ENCODE measurements around the gene PRSS21.

The PRSS21 gene

GRCh38 chr16:2799205-2799858, 17.7 kb upstream of the PRSS21 start:
- in situ Hi-C loops (cut with HindIII; ENCODE audit: low pct_unique_long_range_greater_than_20kb, low sequenced_read_pairs) = no loop called here
- peak in 1 of 2 experiments; percentile 42 for DNase-seq (ENCODE audit: low read depth in 1 of 2, low spot score in 1 of 2)
- TF ChIP-seq JUND (IDR thresholded peaks at IDR 0.05; ENCODE audit: low read depth) = no peak

- peak; percentile 73 to 94 for DNase-seq (ENCODE audit: low read depth in 1 of 2, low spot score in 1 of 2)
- peak; percentile 33; the same call in 1 of the 2 replicates for TF ChIP-seq JUND (IDR thresholded peaks at IDR 0.05; ENCODE audit: low read depth)
- in situ Hi-C loops (cut with HindIII; ENCODE audit: low pct_unique_long_range_greater_than_20kb, low sequenced_read_pairs) = no loop called here
Observed at GRCh38 chr16:2799859-2800226, 17.2 kb upstream of the PRSS21 start.

GRCh38 chr16:2803545-2804195, 13.4 kb upstream of the PRSS21 start:
- no peak for TF ChIP-seq JUND (IDR thresholded peaks at IDR 0.05; ENCODE audit: low read depth)
- in situ Hi-C loops (cut with HindIII; ENCODE audit: low pct_unique_long_range_greater_than_20kb, low sequenced_read_pairs) = no loop called here
- DNase-seq (ENCODE audit: low read depth in 1 of 2, low spot score in 1 of 2) = no peak

GRCh38 chr16:2804728-2805127, 12.3 kb upstream of the PRSS21 start:
- no peak for TF ChIP-seq JUND (IDR thresholded peaks at IDR 0.05; ENCODE audit: low read depth)
- no peak for DNase-seq (ENCODE audit: low read depth in 1 of 2, low spot score in 1 of 2)
- in situ Hi-C loops (cut with HindIII; ENCODE audit: low pct_unique_long_range_greater_than_20kb, low sequenced_read_pairs) = no loop called here

- in situ Hi-C loops (cut with HindIII; ENCODE audit: low pct_unique_long_range_greater_than_20kb, low sequenced_read_pairs) = no loop called here
- no peak for DNase-seq (ENCODE audit: low read depth in 1 of 2, low spot score in 1 of 2)
- TF ChIP-seq JUND (IDR thresholded peaks at IDR 0.05; ENCODE audit: low read depth) = no peak
Observed at GRCh38 chr16:2806286-2806685, 10.8 kb upstream of the PRSS21 start.

- DNase-seq (ENCODE audit: low read depth in 1 of 2, low spot score in 1 of 2) = no peak
- no peak for TF ChIP-seq JUND (IDR thresholded peaks at IDR 0.05; ENCODE audit: low read depth)
- in situ Hi-C loops (cut with HindIII; ENCODE audit: low pct_unique_long_range_greater_than_20kb, low sequenced_read_pairs) = no loop called here
Observed at GRCh38 chr16:2808181-2808580, 8.9 kb upstream of the PRSS21 start.

GRCh38 chr16:2809149-2809760, 7.8 kb upstream of the PRSS21 start:
- no peak for TF ChIP-seq JUND (IDR thresholded peaks at IDR 0.05; ENCODE audit: low read depth)
- DNase-seq (ENCODE audit: low read depth in 1 of 2, low spot score in 1 of 2) = no peak
- in situ Hi-C loops (cut with HindIII; ENCODE audit: low pct_unique_long_range_greater_than_20kb, low sequenced_read_pairs) = no loop called here

GRCh38 chr16:2810651-2811050, 6.4 kb upstream of the PRSS21 start:
- in situ Hi-C loops (cut with HindIII; ENCODE audit: low pct_unique_long_range_greater_than_20kb, low sequenced_read_pairs) = no loop called here
- no peak for TF ChIP-seq JUND (IDR thresholded peaks at IDR 0.05; ENCODE audit: low read depth)
- DNase-seq (ENCODE audit: low read depth in 1 of 2, low spot score in 1 of 2) = no peak

GRCh38 chr16:2811703-2812471, 5.2 kb upstream of the PRSS21 start:
- DNase-seq (ENCODE audit: low read depth in 1 of 2, low spot score in 1 of 2) = no peak
- TF ChIP-seq JUND (IDR thresholded peaks at IDR 0.05; ENCODE audit: low read depth) = no peak
- in situ Hi-C loops (cut with HindIII; ENCODE audit: low pct_unique_long_range_greater_than_20kb, low sequenced_read_pairs) = no loop called here

GRCh38 chr16:2813771-2814221, 3.2 kb upstream of the PRSS21 start:
- no peak for DNase-seq (ENCODE audit: low read depth in 1 of 2, low spot score in 1 of 2)
- TF ChIP-seq JUND (IDR thresholded peaks at IDR 0.05; ENCODE audit: low read depth) = no peak
- in situ Hi-C loops (cut with HindIII; ENCODE audit: low pct_unique_long_range_greater_than_20kb, low sequenced_read_pairs) = no loop called here

GRCh38 chr16:2814551-2815298, 2.3 kb upstream of the PRSS21 start:
- in situ Hi-C loops (cut with HindIII; ENCODE audit: low pct_unique_long_range_greater_than_20kb, low sequenced_read_pairs) = no loop called here

GRCh38 chr16:2815299-2815771, 1.7 kb upstream of the PRSS21 start:
- in situ Hi-C loops (cut with HindIII; ENCODE audit: low pct_unique_long_range_greater_than_20kb, low sequenced_read_pairs) = no loop called here
- TF ChIP-seq JUND (IDR thresholded peaks at IDR 0.05; ENCODE audit: low read depth) = no peak
- DNase-seq (ENCODE audit: low read depth in 1 of 2, low spot score in 1 of 2) = no peak

More at GRCh38 chr16:2814551-2815298, 2.3 kb upstream of the PRSS21 start:
- no peak for TF ChIP-seq JUND (IDR thresholded peaks at IDR 0.05; ENCODE audit: low read depth)
- no peak for DNase-seq (ENCODE audit: low read depth in 1 of 2, low spot score in 1 of 2)

Data from T47D (cell line).